SW480 (cell line): ENCODE measurements around the gene GPN1.
"Not testable (repeated sequence)": the region's sequence is repeated elsewhere in the genome, so short reads cannot be mapped to it uniquely, and the experiment has no call there.

Experiments used
- DNase-seq: peaks from one replicate; pipeline ENCODE4 v3.0.0-alpha.2; 2016; ENCODE audit warnings: low spot score

GPN1 gene

GRCh38 chr2:27672723-27673486 lies 44.1 kb downstream of the GPN1 start:
- DNase-seq, result no peak

- DNase-seq, result no peak
Observed at GRCh38 chr2:27680571-27680970, 51.7 kb downstream of the GPN1 start.

- peak; percentile 64 for DNase-seq
Observed at GRCh38 chr2:27681841-27682240, 53.0 kb downstream of the GPN1 start.

- peak; percentile 64 for DNase-seq
Observed at GRCh38 chr2:27682334-27682771, 53.5 kb downstream of the GPN1 start.

GRCh38 chr2:27683390-27684071 lies 54.7 kb downstream of the GPN1 start:
- DNase-seq, result peak; percentile 87

- DNase-seq, result not testable (repeated sequence)
Observed at GRCh38 chr2:27685006-27685405, 56.2 kb downstream of the GPN1 start.

- DNase-seq, result no peak
Observed at GRCh38 chr2:27685577-27685976, 56.7 kb downstream of the GPN1 start.

GRCh38 chr2:27687232-27687631 lies 58.4 kb downstream of the GPN1 start:
- DNase-seq, result no peak

GRCh38 chr2:27689424-27689823 lies 60.6 kb downstream of the GPN1 start:
- DNase-seq, result no peak

GRCh38 chr2:27690052-27690451 lies 61.2 kb downstream of the GPN1 start:
- DNase-seq, result no peak

GRCh38 chr2:27697660-27698059 lies 68.8 kb downstream of the GPN1 start:
- DNase-seq, result no peak
